Inflammatory macrophage treated with lipopolysaccharide for 1 hour (primary cell): ENCODE results near the gene NUPR1.
"Not testable (repeated sequence)": the region's sequence is repeated elsewhere in the genome, so short reads cannot be mapped to it uniquely, and the experiment has no call there.

ENCODE experiments used
- DNase-seq, 2 donors: peaks; one replicate each; pipeline ENCODE4 v3.0.0-alpha.2; 2020 to 2022

The NUPR1 gene

DNA sequence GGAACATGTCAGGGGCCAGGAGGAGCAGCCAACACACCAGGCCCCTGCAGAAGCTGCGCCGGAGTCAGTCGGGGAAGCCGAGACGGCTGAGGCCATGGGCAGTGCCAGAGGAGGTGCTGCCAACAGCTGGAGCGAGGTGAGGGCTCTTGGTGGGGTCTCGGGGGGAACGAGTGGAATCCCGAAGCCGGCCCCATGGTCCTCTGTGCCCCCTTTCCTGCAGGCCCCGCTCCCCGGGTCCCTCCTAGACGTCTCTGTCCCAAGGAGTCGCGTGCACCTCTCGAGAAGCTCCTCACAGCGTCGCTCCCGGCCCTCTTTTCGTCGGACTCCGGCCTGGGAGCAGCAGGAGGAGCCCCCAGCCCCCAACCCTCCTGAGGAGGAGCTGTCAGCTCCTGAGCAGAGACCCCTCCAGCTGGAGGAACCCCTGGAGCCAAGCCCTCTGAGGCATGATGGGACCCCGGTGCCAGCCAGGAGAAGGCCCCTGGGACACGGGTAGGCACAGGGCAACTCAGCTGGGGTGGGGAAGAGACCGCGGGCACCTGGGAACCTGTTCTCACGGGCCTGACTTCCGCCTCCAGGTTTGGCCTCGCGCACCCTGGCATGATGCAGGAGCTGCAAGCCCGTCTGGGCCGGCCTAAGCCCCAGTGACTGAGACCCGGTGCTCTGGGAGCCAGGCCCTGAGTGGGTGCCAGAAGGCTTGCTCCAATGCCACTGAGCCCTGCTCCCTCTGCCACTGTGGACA is 40.7 kb downstream of the NUPR1 start:
- no peak for DNase-seq

DNA sequence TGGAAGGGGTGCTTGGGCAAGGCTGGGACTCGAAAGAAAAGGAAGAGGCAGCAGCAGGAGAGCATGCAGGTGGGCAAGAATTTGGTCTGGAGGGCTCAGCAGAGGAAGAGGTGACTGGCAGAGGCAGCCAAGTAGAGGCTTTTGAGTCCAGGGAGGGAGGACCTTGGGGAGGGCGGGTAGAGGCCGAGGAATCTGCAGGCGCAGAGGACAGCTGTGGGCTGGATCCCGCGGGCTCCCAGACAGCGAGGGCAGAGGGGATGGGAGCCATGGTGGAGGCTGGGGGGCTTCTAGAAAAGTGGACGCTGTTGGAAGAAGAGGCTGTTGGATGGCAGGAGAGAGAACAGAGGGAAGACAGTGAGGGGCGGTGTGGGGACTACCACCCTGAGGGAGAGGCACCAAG is 41.4 kb downstream of the NUPR1 start:
- no peak for DNase-seq

DNA sequence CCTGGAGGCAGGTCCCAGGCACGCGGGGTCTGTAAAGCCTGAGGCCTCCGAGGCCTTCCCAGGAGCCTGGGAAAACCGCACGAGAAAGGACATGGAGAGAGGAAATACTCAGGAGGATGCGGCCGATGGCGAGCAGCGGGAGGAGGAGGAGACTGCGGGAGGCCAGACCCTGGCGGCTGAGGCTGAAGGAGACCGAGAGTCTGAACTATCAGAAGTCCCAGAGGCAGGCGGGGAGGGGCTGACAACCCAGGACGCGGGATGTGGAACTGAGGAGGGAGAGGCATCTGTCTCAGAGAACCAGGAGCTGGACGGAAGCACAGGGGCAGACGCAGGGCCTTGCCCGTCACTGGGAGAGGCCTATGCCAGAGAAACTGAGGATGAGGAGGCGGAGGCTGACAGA is 41.9 kb downstream of the NUPR1 start:
- DNase-seq: no peak

DNA sequence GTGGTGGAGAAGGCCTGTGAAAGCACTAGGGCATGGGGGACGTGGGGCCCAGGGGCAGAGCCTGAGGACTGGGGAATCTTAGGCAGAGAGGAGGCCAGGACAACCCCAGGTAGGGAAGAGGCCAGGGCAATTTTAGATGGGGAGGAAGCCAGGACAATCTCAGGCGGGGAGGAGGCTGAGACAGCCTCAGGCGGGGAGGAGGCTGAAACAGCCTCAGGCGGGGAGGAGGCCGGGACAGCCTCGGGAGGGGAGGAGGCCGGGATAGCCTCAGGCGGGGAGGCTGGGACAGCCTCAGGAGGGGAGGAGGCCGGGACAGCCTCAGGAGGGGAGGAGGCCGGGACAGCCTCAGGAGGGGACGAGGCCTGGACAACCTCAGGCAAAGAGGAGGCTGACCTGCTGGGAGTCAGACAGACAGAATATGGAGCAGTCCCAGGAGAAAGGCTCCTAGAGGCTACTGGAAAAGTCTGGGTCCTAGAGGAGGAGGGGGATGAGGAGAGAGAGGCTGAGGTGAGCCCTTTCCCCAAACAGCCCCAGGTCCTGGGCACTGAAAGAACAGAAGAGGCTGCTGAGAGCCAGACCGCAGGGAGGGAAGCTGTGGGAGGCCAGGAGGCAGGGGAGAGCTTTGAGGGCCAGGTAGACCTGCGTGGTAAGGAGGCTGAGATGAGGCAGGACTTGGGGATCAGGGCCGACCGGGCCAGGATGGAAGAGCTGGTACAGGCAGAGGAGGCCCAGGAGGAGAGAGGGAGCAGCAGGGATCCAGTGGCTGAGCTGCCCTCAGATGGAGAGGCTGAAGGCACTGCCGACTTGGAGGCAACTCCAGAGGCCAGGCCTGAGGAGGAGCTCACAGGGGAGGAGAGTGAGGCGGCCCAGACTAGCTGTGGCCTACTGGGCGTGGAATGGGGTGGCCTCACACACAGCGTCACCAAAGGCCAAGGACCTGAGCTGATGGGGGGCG is 42.7 kb downstream of the NUPR1 start:
- DNase-seq: no peak

DNA sequence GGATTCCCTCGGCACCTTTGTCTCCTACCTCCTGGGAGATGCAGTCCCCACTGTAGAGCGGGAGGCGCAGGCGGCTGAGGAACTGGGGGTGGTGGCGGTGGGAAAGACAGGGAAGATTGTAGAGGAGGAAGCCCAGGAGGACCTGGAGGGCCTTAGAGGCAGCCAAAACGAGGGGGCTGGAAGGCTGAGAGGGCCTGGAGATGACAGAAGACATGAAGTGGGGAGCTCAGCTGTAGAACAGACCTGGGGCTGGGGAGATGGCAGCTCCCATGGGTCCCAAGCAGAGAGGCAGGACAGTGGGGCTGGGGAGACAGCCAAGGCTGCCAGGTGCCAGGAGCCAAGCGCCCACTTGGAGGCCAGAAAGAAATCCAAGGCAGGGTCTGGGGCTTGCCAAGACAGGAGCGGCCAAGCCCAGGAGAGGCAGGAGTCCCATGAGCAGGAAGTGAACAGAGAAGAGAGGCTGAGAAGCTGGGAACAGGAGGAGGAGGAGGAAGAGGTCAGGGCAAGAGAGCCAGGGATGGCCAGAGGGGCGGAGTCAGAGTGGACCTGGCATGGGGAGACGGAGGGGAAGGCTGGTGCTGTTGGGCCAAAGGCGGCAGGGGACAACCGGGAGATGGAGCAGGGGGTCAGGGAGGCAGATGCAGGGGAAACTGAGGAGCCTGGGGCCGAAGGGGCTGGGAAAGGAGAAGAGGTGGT is 43.5 kb downstream of the NUPR1 start:
- DNase-seq: peak; percentile 44 to 47

DNA sequence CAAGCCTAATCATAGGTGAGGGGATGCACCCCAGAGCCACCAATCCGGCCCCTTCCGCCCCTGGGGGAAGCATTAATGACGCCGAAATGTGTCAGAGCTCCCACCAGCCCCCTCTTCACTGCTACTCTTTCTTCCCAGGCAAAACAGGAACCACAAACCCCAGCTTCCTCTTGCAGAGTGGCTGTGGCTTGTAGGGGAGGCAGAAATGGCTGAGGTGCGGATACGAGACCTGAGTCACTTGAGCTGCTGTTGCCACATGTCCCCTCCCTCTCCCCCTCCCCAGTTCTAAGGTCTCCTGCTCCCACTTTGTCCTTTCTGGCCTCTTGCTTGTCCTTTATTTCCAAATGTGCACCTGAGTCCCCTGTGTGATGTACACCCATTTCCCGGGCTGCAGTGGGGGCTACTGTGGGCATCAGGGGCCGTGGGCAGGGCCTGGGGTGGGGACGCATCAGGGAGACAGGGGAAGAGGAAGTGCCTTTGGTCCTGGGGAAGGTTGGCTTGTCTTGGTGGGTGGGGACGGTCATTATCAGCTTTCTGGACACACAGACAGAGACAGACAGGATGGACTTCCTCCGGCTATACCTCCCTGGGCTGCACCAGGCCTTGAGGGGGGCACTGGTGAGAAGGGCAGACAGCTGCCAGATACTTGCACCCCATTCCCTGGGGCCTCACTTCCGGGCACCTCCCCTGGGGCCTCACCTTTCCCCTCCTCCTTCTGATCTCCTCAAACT is 44.5 kb downstream of the NUPR1 start, which contains the start of gene APOBR:
Gene APOBR (plus strand): TSS at position 523 of the 731 bp plus-strand sequence. CDS start 39 bp downstream, at position 562.
- peak; percentile 88 to 96 for DNase-seq

DNA sequence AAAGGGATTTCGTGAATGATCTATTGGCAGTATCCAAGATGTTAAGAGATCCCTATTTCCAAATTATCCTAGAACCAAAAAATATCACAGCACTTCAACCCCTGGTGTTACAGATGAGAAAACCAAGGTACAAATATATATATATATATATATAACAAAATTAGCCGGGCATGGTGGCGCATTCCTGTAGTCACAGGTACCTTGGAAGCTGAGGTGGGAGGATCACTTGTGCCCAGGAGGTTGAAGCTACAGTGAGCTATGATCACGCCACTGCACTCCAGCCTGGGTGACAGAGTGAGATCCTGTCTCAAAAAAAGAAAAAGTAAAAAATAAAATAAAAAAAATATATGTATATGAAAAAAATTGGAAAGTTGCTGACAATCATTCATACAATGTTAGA is 46.3 kb downstream of the NUPR1 start:
- no peak for DNase-seq

DNA sequence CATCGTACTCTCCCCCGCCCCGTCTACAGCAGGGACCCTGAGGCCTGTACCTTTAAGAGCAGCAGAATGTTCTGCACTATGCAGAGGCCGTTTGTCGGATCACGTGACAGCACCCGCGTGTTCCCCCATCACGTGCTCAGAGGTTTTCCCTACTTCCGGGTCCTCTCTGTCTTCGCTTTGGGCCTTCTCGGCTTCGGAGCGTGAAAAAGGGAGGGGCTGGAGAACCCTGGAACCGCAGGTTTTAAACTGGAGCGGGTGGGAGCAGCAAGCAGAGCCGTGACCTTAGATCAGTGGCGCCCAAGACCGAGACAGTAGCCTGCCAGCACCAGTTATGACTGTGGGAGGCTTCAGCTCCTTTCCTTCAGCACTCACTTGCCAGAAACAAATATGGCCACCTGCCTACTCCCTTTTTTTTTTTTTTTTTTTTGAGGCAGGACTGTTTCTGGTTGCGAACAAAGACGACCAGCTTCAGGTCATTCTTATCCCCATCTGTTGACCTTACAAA is 46.8 kb downstream of the NUPR1 start, which contains the start of gene CLN3:
Gene CLN3 (minus strand): TSS at position 105 of the 505 bp plus-strand sequence. CDS start 315 bp downstream, outside the sequence.
- DNase-seq: peak; percentile 90 to 92

DNA sequence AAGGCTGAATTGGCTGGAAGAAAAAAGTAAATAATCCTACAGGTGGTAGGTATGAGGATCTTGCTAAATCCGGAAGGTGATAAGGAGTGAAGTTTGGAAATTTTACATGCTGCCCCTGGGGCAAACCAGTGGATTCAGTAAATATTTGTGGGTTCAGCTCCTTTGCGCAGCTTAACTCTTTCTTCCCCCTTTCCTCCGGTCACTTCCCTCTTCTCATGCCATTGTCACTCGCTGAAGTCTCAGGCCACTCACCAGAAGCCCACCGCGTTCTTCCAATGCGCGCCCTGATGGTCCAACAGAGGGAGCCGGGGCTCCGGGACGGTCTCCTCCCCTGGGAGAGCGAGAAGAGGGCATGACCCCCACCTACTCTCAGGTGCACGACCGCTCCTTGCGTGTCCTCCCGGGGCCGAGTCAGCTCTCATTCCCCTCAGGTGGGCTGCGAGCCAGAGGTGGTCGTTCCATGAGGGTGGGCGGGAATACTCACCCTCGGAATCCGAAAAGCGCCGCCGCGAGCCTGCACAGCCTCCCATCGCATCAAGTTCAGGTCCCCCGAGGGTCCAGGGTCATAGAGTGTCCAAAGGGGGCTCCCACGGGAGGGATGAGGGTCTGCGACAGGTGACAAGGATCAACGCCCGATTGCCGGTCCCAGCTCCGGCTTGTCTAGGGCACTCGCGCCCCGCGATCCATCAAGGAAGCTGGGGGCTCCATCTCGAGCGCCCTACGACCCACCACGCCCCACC is 47.4 kb downstream of the NUPR1 start:
- peak; percentile 37 to 49 for DNase-seq

DNA sequence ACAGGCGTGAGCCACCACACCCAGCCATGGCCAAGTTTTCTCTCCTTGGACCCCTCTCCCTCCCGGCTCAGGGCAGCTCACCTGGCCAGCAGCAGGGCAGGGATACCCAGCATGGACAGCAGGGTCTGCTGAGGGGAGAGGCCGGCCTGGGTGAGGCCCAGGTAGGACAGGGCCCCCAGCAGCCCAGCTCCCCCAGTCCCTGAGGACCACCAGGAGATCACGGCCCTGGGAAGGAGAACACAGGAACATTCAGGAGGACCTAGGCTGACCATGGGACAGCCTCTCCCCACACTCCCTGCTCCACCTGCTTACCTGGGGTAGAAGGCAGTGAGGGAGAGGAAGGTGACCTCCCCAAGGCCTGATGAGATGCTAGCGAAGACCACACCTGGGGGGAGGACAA is 52.5 kb downstream of the NUPR1 start:
- DNase-seq: no peak

DNA sequence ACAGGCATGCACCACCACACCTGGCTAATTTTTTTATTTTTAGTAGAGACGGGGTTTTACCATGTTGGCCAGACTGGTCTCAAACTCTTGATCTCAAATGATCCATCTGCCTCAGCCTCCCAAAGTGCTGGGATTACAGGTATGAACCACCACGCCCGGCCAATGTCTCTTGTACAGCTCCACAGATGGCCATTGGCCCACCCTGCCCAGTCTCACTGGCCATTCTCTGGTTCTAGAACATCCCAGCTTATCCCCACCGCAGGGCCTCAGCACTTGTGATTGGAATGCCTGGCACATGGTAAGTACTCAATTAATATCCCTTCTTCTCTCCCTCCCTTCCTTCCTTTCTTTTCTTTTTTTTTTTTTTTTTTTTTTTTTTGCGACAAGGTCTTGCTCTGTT is 55.4 kb downstream of the NUPR1 start:
- not testable (repeated sequence) for DNase-seq
